ENCODE data around the gene INHBB. TPM values are rescaled to one million over a fixed set of nuclear protein-coding genes. Genes with fewer than 3 reads are reported as not detected.

The INHBB gene
- total and polyA plus RNA-seq, 9 of the 15 experiments (the other 6 are each of a cell fraction or from before 2014, with no cell fraction given), result not detected

- TF ChIP-seq MGA (IDR thresholded peaks at IDR 0.05), result no peak
- no peak for TF ChIP-seq CC2D1A (IDR thresholded peaks at IDR 0.05)
These were observed 328 bp upstream of the INHBB start (continued) for GRCh38 chr2:120345608-120346007.

Measured in K562 (cell line).